A673 (cell line): ENCODE measurements around the gene DNAJB6.

Source experiments
- EZH2 ChIP-seq: fragments of 200-600 bp; sonication (generic); IDR thresholded peaks from 2 replicates; pipeline ENCODE4 v1.6.1; 2017; ENCODE audit warnings: borderline replicate concordance, low read depth, mild to moderate bottlenecking, mixed read lengths, antibody characterized with exemption, low read length; ENCODE audit not compliant: poor library complexity, severe bottlenecking
- TF ChIP-seq, protein P1 (sequence below): fragments of 300-800, 200-600 bp; sonication (generic); conservative IDR thresholded peaks from 2 replicates; pipeline ENCODE4 v1.5.1; 2017; ENCODE audit warnings: low read depth, mild to moderate bottlenecking, antibody characterized with exemption, low read length, moderate library complexity, mixed read lengths

DNA sequence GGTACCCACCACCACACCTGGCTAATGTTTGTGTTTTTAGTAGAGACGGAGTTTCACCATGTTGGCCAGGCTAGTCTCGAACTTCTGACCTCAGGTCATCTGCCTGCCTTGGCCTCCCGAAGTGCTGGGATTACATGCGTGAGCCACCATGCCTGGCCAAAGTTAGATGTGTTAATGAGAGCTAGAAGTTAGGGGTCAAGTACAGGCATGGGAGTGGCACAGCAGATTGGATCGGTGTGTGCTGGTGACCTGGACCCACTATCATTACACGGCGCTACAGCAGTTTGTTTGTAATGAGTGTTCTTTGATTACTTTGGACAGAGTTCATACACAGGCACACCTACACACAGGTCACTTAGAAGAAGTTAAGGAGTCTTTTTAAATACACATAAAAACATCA is 36.7 kb downstream of the DNAJB6 start:
- TF ChIP-seq, protein P1, sequence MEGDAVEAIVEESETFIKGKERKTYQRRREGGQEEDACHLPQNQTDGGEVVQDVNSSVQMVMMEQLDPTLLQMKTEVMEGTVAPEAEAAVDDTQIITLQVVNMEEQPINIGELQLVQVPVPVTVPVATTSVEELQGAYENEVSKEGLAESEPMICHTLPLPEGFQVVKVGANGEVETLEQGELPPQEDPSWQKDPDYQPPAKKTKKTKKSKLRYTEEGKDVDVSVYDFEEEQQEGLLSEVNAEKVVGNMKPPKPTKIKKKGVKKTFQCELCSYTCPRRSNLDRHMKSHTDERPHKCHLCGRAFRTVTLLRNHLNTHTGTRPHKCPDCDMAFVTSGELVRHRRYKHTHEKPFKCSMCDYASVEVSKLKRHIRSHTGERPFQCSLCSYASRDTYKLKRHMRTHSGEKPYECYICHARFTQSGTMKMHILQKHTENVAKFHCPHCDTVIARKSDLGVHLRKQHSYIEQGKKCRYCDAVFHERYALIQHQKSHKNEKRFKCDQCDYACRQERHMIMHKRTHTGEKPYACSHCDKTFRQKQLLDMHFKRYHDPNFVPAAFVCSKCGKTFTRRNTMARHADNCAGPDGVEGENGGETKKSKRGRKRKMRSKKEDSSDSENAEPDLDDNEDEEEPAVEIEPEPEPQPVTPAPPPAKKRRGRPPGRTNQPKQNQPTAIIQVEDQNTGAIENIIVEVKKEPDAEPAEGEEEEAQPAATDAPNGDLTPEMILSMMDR: no peak
- TF ChIP-seq EZH2: no peak
